ENCODE data around the gene KIRREL3.

GRCh38 chr11:126419801-126420697 is 580.5 kb downstream of the KIRREL3 start:
- TF ChIP-seq, protein P1, sequence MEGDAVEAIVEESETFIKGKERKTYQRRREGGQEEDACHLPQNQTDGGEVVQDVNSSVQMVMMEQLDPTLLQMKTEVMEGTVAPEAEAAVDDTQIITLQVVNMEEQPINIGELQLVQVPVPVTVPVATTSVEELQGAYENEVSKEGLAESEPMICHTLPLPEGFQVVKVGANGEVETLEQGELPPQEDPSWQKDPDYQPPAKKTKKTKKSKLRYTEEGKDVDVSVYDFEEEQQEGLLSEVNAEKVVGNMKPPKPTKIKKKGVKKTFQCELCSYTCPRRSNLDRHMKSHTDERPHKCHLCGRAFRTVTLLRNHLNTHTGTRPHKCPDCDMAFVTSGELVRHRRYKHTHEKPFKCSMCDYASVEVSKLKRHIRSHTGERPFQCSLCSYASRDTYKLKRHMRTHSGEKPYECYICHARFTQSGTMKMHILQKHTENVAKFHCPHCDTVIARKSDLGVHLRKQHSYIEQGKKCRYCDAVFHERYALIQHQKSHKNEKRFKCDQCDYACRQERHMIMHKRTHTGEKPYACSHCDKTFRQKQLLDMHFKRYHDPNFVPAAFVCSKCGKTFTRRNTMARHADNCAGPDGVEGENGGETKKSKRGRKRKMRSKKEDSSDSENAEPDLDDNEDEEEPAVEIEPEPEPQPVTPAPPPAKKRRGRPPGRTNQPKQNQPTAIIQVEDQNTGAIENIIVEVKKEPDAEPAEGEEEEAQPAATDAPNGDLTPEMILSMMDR (IDR thresholded peaks at IDR 0.05; ENCODE audit: low read depth, low read length): no peak
- TF ChIP-seq EZH2phosphoT487 (IDR thresholded peaks at IDR 0.05; ENCODE audit: low read depth): no peak
